ENCODE measurements around the gene GPT2. TPM values are rescaled to one million over a fixed set of nuclear protein-coding genes. Genes with fewer than 3 reads are reported as not detected.

The GPT2 gene
- 10 to 100 TPM; 15.0 to 15.2 TPM for total RNA-seq

- peaks cover 18% of the 10 kb centered on the region for H3K27me3 Mint-ChIP-seq
- ChIA-PET CTCF (interaction anchor here (0.8 to 1.9 kb wide), 6 partner anchors 20 to 210 kb away, joined by 3 to 6 read pairs (median 3); no protein-coding TSS in a partner anchor), POLR2A (interaction anchor here (0.9 to 2.3 kb wide), 7 partner anchors 12 to 577 kb away, joined by 3 to 15 read pairs (median 5); partner anchors contain the start of genes C16orf87, DNAJA2, ITFG1 and ORC6)
- H3K4me3 Mint-ChIP-seq = peak within 1 kb of the TSS; percentile 78
- H3K4me1 Mint-ChIP-seq = peaks cover 18% of the 10 kb centered on the region
- peaks cover 2% of the 10 kb centered on the region for H3K36me3 Mint-ChIP-seq (ENCODE audit: low read depth)
- DNase-seq = peak; percentile 88
- H3K9me3 Mint-ChIP-seq = no peaks in the 10 kb centered on the region
- H3K27ac Mint-ChIP-seq = peak within 1 kb of the TSS; percentile 73
Measured at GRCh38 chr16:46883690-46884512, at the start of gene GPT2. Gene GPT2, plus strand, starts transcription at chr16:46884362. Its CDS starts 354 bp downstream, at chr16:46884716.

GRCh38 chr16:46836534-46837530, 47.3 kb upstream of the GPT2 start:
- Mint-ChIP-seq H3K36me3 (ENCODE audit: low read depth) (no peaks in the 10 kb centered on the region), H3K9me3 (peaks cover under 1% of the 10 kb centered on the region), H3K27ac (no peak overlapping the region), H3K4me1 (peaks cover 4% of the 10 kb centered on the region), H3K27me3 (peaks cover 8% of the 10 kb centered on the region), H3K4me3 (no peak overlapping the region)
- CTCF ChIA-PET = no interaction called here
- DNase-seq = no peak
- POLR2A ChIA-PET = no interaction called here

GRCh38 chr16:46839986-46840443, 44.1 kb upstream of the GPT2 start:
- ChIA-PET POLR2A (interaction anchor here (0.6 kb wide), 1 partner anchor 9 kb away, joined by 3 read pairs; no protein-coding TSS in a partner anchor), CTCF (interaction anchor here (0.7 to 2.1 kb wide), 2 partner anchors 9 to 14 kb away, joined by 3 to 7 read pairs; partner anchors contain the start of gene C16orf87)
- no peak for DNase-seq
- H3K9me3 Mint-ChIP-seq = peaks cover 5% of the 10 kb centered on the region
- peaks cover 8% of the 10 kb centered on the region for H3K27me3 Mint-ChIP-seq
- H3K36me3 Mint-ChIP-seq (ENCODE audit: low read depth) = no peaks in the 10 kb centered on the region
- no peak overlapping the region for H3K27ac Mint-ChIP-seq
- H3K4me3 Mint-ChIP-seq = no peak overlapping the region
- peaks cover 4% of the 10 kb centered on the region for H3K4me1 Mint-ChIP-seq

- no peaks in the 10 kb centered on the region for H3K36me3 Mint-ChIP-seq (ENCODE audit: low read depth)
- H3K27ac Mint-ChIP-seq = no peak overlapping the region
- H3K9me3 Mint-ChIP-seq = peaks cover 5% of the 10 kb centered on the region
- ChIA-PET POLR2A (no interaction called here), CTCF (interaction anchor here (0.8 to 1.5 kb wide), 2 partner anchors 11 to 12 kb away, joined by 3 to 4 read pairs; no protein-coding TSS in a partner anchor)
- H3K27me3 Mint-ChIP-seq = peaks cover 8% of the 10 kb centered on the region
- DNase-seq = no peak
- no peak overlapping the region for H3K4me3 Mint-ChIP-seq
- no peaks in the 10 kb centered on the region for H3K4me1 Mint-ChIP-seq
Measured at GRCh38 chr16:46842192-46842895, 41.8 kb upstream of the GPT2 start.

- Mint-ChIP-seq H3K27ac (no peak overlapping the region), H3K4me1 (no peaks in the 10 kb centered on the region), H3K9me3 (peaks cover 5% of the 10 kb centered on the region), H3K36me3 (ENCODE audit: low read depth) (no peaks in the 10 kb centered on the region), H3K27me3 (peaks cover 7% of the 10 kb centered on the region), H3K4me3 (no peak overlapping the region)
- CTCF ChIA-PET = interaction anchor here (1.5 kb wide), 2 partner anchors 10 to 13 kb away, joined by 4 read pairs; no protein-coding TSS in a partner anchor
- POLR2A ChIA-PET = no interaction called here
- DNase-seq = no peak
Measured at GRCh38 chr16:46843898-46844642, 40.1 kb upstream of the GPT2 start.

- no peak for DNase-seq
- no peaks in the 10 kb centered on the region for H3K36me3 Mint-ChIP-seq (ENCODE audit: low read depth)
- ChIA-PET POLR2A (no interaction called here), CTCF (interaction anchor here (0.8 to 1.6 kb wide), 3 partner anchors 10 to 64 kb away, joined by 3 to 4 read pairs (median 4); no protein-coding TSS in a partner anchor)
- H3K27me3 Mint-ChIP-seq = peaks cover 7% of the 10 kb centered on the region
- no peak overlapping the region for H3K27ac Mint-ChIP-seq
- H3K9me3 Mint-ChIP-seq = peaks cover 5% of the 10 kb centered on the region
- no peaks in the 10 kb centered on the region for H3K4me1 Mint-ChIP-seq
- H3K4me3 Mint-ChIP-seq = no peak overlapping the region
Measured at GRCh38 chr16:46844771-46845170, 39.4 kb upstream of the GPT2 start.

GRCh38 chr16:46845952-46846351, 38.2 kb upstream of the GPT2 start:
- Mint-ChIP-seq H3K4me1 (no peaks in the 10 kb centered on the region), H3K4me3 (no peak overlapping the region), H3K27me3 (peaks cover 7% of the 10 kb centered on the region), H3K27ac (no peak overlapping the region), H3K9me3 (peaks cover 5% of the 10 kb centered on the region), H3K36me3 (ENCODE audit: low read depth) (no peaks in the 10 kb centered on the region)
- DNase-seq = no peak
- ChIA-PET CTCF (interaction anchor here (1.6 kb wide), 1 partner anchor 63 kb away, joined by 4 read pairs; no protein-coding TSS in a partner anchor), POLR2A (interaction anchor here (0.6 kb wide), 1 partner anchor 30 kb away, joined by 3 read pairs; no protein-coding TSS in a partner anchor)

GRCh38 chr16:46848768-46849764, 35.1 kb upstream of the GPT2 start:
- CTCF ChIA-PET = interaction anchor here (1.0 kb wide), 1 partner anchor 81 kb away, joined by 3 read pairs; no protein-coding TSS in a partner anchor
- Mint-ChIP-seq H3K9me3 (no peaks in the 10 kb centered on the region), H3K36me3 (ENCODE audit: low read depth) (no peaks in the 10 kb centered on the region), H3K27ac (no peak overlapping the region), H3K27me3 (peaks cover 4% of the 10 kb centered on the region), H3K4me3 (no peak overlapping the region), H3K4me1 (no peaks in the 10 kb centered on the region)
- no peak for DNase-seq
- POLR2A ChIA-PET = interaction anchor here (0.5 kb wide), 1 partner anchor 137 kb away, joined by 3 read pairs; no protein-coding TSS in a partner anchor

GRCh38 chr16:46850619-46851555, 33.3 kb upstream of the GPT2 start:
- POLR2A ChIA-PET = no interaction called here

GRCh38 chr16:46852130-46852529, 32.0 kb upstream of the GPT2 start:
- no peaks in the 10 kb centered on the region for H3K4me1 Mint-ChIP-seq
- H3K27me3 Mint-ChIP-seq = no peaks in the 10 kb centered on the region
- no peak for DNase-seq
- H3K4me3 Mint-ChIP-seq = no peak overlapping the region
- POLR2A ChIA-PET = no interaction called here
- CTCF ChIA-PET = interaction anchor here (1.0 to 4.4 kb wide), 6 partner anchors 11 to 179 kb away, joined by 3 to 139 read pairs (median 13); no protein-coding TSS in a partner anchor
- no peak overlapping the region for H3K27ac Mint-ChIP-seq
- H3K36me3 Mint-ChIP-seq (ENCODE audit: low read depth) = no peaks in the 10 kb centered on the region
- H3K9me3 Mint-ChIP-seq = no peaks in the 10 kb centered on the region

More at GRCh38 chr16:46850619-46851555, 33.3 kb upstream of the GPT2 start:
- H3K36me3 Mint-ChIP-seq (ENCODE audit: low read depth) = no peaks in the 10 kb centered on the region
- H3K27ac Mint-ChIP-seq = no peak overlapping the region
- no peak for DNase-seq
- CTCF ChIA-PET = interaction anchor here (0.7 to 4.4 kb wide), 4 partner anchors 58 to 177 kb away, joined by 3 to 139 read pairs (median 40); no protein-coding TSS in a partner anchor
- no peak overlapping the region for H3K4me3 Mint-ChIP-seq
- no peaks in the 10 kb centered on the region for H3K27me3 Mint-ChIP-seq
- H3K4me1 Mint-ChIP-seq = no peaks in the 10 kb centered on the region
- no peaks in the 10 kb centered on the region for H3K9me3 Mint-ChIP-seq

Data from activated CD4-positive, alpha-beta memory T cell treated with anti-CD3 and anti-CD28 coated beads, Interleukin-2, amount 10 ng/mL, durations not matched to agents 7 days and 5 days (primary cell).